Type B pancreatic cell (in vitro differentiated cells): ENCODE results near the gene PRKG1. TPM values are rescaled to one million over a fixed set of nuclear protein-coding genes. Genes with fewer than 3 reads are reported as not detected.

Experiments used
- DNase-seq: peaks from one replicate; pipeline ENCODE4 v3.0.0; 2021; ENCODE audit warnings: mixed read lengths; ENCODE audit not compliant: unreplicated experiment; ENCODE audit errors: extremely low spot score
- H3K27ac Mint-ChIP-seq: 2 replicates; pipeline ENCODE4 v1.8.0; 2021; ENCODE audit warnings: mild to moderate bottlenecking, mixed read lengths
- H3K27me3 Mint-ChIP-seq: 2 replicates; pipeline ENCODE4 v1.8.0; 2021; ENCODE audit warnings: mixed read lengths
- H3K36me3 Mint-ChIP-seq: 2 replicates; pipeline ENCODE4 v1.8.0; 2021; ENCODE audit warnings: mixed read lengths
- H3K4me1 Mint-ChIP-seq: one replicate; pipeline ENCODE4 v1.8.0; 2021; ENCODE audit warnings: mixed read lengths; ENCODE audit not compliant: unreplicated experiment
- H3K4me3 Mint-ChIP-seq: 2 replicates; pipeline ENCODE4 v1.8.0; 2021; ENCODE audit warnings: mild to moderate bottlenecking, mixed read lengths
- H3K9me3 Mint-ChIP-seq: 2 replicates; pipeline ENCODE4 v1.8.0; 2021; ENCODE audit warnings: mixed read lengths
- CTCF ChIP-seq: fragments of 200-600 bp; sonication (generic); conservative IDR thresholded peaks from 2 replicates; pipeline ENCODE4 v1.5.0; 2021; ENCODE audit warnings: antibody characterized with exemption, mild to moderate bottlenecking
- total RNA-seq: library from RNA; stranded (reverse); gene quantifications from 2 replicates; pipeline ENCODE4 v1.2.1, GENCODE V29; 2021; ENCODE audit warnings: low replicate concordance

PRKG1 gene
- total RNA-seq, 1 donor from 2014 or later = 12.3 TPM

- H3K4me3 Mint-ChIP-seq = no peak overlapping the region
- H3K36me3 Mint-ChIP-seq = no peaks in the 10 kb centered on the region
- DNase-seq = no peak
- H3K27me3 Mint-ChIP-seq = no peaks in the 10 kb centered on the region
- no peak for TF ChIP-seq CTCF
- H3K9me3 Mint-ChIP-seq = no peaks in the 10 kb centered on the region
- H3K27ac Mint-ChIP-seq = no peak overlapping the region
- no peaks in the 10 kb centered on the region for H3K4me1 Mint-ChIP-seq
These were observed 898.6 kb downstream of the PRKG1 start for GRCh38 chr10:51972733-51973346.

- Mint-ChIP-seq H3K9me3 (peaks cover 3% of the 10 kb centered on the region), H3K4me1 (no peaks in the 10 kb centered on the region), H3K36me3 (no peaks in the 10 kb centered on the region), H3K4me3 (no peak overlapping the region), H3K27ac (no peak overlapping the region), H3K27me3 (no peaks in the 10 kb centered on the region)
- no peak for DNase-seq
- TF ChIP-seq CTCF = no peak
These were observed 906.5 kb downstream of the PRKG1 start for GRCh38 chr10:51980752-51981151.

GRCh38 chr10:51981731-51982130 lies 907.4 kb downstream of the PRKG1 start:
- no peak for TF ChIP-seq CTCF
- Mint-ChIP-seq H3K27me3 (no peaks in the 10 kb centered on the region), H3K36me3 (no peaks in the 10 kb centered on the region), H3K27ac (no peak overlapping the region), H3K4me1 (no peaks in the 10 kb centered on the region), H3K9me3 (peaks cover 3% of the 10 kb centered on the region), H3K4me3 (no peak overlapping the region)
- DNase-seq = no peak

GRCh38 chr10:51983481-51983880 lies 909.2 kb downstream of the PRKG1 start:
- Mint-ChIP-seq H3K36me3 (no peaks in the 10 kb centered on the region), H3K4me3 (no peak overlapping the region), H3K9me3 (peaks cover 3% of the 10 kb centered on the region), H3K27me3 (no peaks in the 10 kb centered on the region), H3K4me1 (no peaks in the 10 kb centered on the region), H3K27ac (no peak overlapping the region)
- no peak for TF ChIP-seq CTCF
- no peak for DNase-seq

DNA sequence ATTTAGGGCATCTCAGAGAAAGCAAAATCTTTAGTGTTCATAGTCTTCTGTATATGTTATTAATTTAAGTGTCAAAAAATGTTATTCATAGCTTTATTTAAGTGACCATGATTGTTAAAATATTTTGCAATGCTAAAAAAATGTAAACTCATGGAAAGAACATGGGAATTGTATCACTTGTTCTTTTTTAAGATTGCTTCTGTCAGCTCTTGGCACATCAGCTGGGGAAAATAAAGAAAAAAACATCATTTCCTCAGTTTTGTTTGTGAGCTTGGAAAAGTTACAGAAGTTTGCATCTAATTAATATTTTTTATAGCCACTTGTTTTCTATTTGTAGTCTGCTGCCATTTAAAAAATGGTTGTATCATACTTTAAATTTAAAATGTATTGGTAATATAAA lies 911.0 kb downstream of the PRKG1 start:
- DNase-seq = no peak
- Mint-ChIP-seq H3K27ac (no peak overlapping the region), H3K4me1 (no peaks in the 10 kb centered on the region), H3K9me3 (peaks cover 3% of the 10 kb centered on the region), H3K36me3 (no peaks in the 10 kb centered on the region), H3K4me3 (no peak overlapping the region), H3K27me3 (no peaks in the 10 kb centered on the region)
- TF ChIP-seq CTCF = no peak

GRCh38 chr10:51986516-51986915 lies 912.2 kb downstream of the PRKG1 start:
- H3K9me3 Mint-ChIP-seq = no peaks in the 10 kb centered on the region
- H3K4me1 Mint-ChIP-seq = no peaks in the 10 kb centered on the region
- H3K27me3 Mint-ChIP-seq = no peaks in the 10 kb centered on the region
- H3K4me3 Mint-ChIP-seq = no peak overlapping the region
- H3K27ac Mint-ChIP-seq = no peak overlapping the region
- DNase-seq = no peak
- TF ChIP-seq CTCF = no peak
- H3K36me3 Mint-ChIP-seq = no peaks in the 10 kb centered on the region
